Activated naive CD4-positive, alpha-beta T cell treated with anti-CD3 and anti-CD28 coated beads, Interleukin-2, amount 50 U/mL, for 24 hours (primary cell): ENCODE measurements around the gene RALGPS1.
"Not testable (repeated sequence)": the region's sequence is repeated elsewhere in the genome, so short reads cannot be mapped to it uniquely, and the experiment has no call there.

Experiments
- H3K27ac Mint-ChIP-seq: one replicate; pipeline ENCODE4 v1.8.0; 2021; ENCODE audit warnings: mild to moderate bottlenecking, mixed read lengths
- H3K27me3 Mint-ChIP-seq: one replicate; pipeline ENCODE4 v1.8.0; 2021; ENCODE audit warnings: mixed read lengths
- H3K36me3 Mint-ChIP-seq: one replicate; pipeline ENCODE4 v1.8.0; 2021; ENCODE audit warnings: mixed read lengths
- H3K4me1 Mint-ChIP-seq: one replicate; pipeline ENCODE4 v1.8.0; 2021; ENCODE audit warnings: mixed read lengths
- H3K4me3 Mint-ChIP-seq: one replicate; pipeline ENCODE4 v1.8.0; 2021; ENCODE audit warnings: mild to moderate bottlenecking, mixed read lengths
- H3K9me3 Mint-ChIP-seq: one replicate; pipeline ENCODE4 v1.8.0; 2021; ENCODE audit warnings: mixed read lengths

Gene RALGPS1

DNA sequence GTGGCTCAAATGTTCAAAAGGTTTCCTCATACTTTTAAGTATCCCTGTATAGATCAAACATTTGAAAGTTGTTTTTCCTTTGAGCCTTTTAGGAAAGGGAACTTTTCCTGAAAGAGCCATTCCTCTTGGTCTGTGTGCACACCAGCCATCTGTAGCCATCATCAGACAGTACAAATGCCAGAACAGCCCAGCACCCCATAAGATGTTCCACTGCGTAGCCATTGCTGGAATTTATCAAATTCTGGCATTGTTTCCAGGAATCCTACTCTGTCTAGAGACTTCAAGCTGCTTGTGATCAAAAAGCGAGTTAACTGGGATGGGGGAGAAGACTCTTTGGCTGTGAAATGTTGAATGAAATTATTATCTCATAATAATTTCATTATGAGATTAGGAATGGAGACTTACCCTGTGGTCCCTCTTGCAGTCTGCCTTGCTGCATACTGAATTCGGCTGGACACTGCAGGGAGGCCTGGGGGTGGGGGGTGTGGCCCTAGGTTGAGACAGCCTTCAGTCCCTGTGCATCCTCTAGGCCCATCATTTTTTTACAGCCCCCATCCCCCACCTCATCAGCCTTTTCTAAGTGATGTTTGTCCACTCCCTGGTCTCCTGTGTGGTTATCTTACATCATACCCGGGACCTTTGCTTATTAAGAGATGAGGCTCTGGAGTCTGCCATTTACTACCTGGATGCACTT is 99.8 kb downstream of the RALGPS1 start:
- no peaks in the 10 kb centered on the region for H3K4me1 Mint-ChIP-seq
- H3K9me3 Mint-ChIP-seq: no peaks in the 10 kb centered on the region
- no peak overlapping the region for H3K4me3 Mint-ChIP-seq
- H3K27me3 Mint-ChIP-seq: peaks cover 4% of the 10 kb centered on the region
- H3K36me3 Mint-ChIP-seq: peaks cover 2% of the 10 kb centered on the region
- H3K27ac Mint-ChIP-seq: no peak overlapping the region

DNA sequence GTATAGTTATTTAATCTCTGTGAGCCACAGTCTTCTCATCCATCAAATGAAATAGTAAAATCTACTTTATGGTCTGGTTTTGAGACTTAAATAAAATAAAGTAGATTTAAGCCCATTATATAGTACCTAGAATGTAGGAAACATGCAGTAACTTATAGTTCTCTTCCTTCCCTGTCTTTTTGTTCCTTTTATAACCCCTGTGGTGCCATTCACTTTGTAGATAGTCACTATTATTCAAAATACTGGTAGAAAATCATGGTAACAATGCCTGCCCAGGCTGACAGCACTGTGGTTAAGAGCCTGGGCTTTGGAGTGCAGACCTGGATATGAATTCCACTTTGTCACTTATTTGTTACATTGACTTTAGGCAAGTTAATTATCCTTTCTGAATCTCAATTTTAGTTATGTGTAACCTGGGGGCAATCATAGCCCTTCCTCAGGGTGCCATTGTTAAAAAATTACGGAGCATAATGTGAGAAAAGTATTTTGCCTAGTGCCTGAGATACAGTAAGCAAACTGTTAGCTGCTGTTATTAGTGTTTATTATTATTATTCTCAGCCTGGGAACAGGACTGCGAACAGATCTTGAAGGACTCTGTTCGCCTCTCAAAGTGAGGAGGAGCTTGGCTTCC is 100.4 kb downstream of the RALGPS1 start:
- Mint-ChIP-seq H3K27ac (no peak overlapping the region), H3K36me3 (peaks cover 2% of the 10 kb centered on the region), H3K4me3 (no peak overlapping the region), H3K4me1 (no peaks in the 10 kb centered on the region), H3K27me3 (peaks cover 4% of the 10 kb centered on the region), H3K9me3 (no peaks in the 10 kb centered on the region)

DNA sequence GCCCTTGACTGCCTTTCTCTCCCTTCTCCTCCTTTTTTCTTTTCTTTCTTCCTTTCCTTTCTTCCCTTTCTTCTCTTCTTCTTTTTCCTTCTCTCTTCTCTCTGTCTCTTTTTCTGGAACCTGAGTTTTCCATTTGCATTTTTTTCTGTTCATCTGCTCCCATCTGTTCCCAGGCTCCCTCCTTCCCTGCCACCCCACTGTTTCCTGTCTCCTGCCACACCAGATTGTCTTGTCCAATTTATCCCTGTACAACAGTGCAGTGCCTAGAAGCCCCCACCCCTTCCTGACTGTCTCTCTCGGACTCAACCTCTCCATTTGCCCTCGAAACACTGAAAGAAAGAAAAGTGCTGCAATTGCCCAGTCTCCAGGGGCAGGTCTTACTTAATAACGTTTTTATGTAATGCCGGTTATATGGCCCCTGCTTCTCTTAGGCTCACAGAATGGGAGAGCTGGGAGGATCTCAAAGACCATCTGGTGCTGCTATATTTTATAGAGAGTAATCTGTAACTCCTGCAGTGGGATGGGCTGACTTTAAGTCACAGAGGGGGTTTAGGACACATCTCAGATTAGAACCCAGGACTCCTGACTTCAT is 101.4 kb downstream of the RALGPS1 start:
- no peaks in the 10 kb centered on the region for H3K27me3 Mint-ChIP-seq
- no peaks in the 10 kb centered on the region for H3K4me1 Mint-ChIP-seq
- peaks cover 2% of the 10 kb centered on the region for H3K36me3 Mint-ChIP-seq
- H3K4me3 Mint-ChIP-seq: no peak overlapping the region
- peak overlapping the region; percentile 48 for H3K27ac Mint-ChIP-seq
- H3K9me3 Mint-ChIP-seq: no peaks in the 10 kb centered on the region

DNA sequence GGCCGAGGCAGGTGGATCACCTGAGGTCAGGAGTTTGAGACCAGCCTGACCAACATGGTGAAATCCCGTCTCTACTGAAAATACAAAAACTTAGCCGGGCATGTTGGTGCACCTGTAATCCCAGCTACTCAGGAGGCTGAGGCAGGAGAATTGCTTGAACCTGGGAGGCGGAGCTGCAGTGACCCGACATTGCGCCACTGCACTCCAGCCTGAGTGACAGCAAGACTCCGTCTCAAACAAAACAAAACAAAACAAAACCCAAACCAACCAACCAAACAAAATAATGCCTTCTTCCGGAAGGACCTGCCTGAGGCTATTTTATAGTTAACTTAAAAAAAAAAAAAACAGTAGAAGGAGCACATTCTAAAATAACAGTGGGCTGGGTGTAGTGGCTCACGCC is 103.4 kb downstream of the RALGPS1 start:
- not testable (repeated sequence) for H3K27ac Mint-ChIP-seq, H3K27me3 Mint-ChIP-seq

DNA sequence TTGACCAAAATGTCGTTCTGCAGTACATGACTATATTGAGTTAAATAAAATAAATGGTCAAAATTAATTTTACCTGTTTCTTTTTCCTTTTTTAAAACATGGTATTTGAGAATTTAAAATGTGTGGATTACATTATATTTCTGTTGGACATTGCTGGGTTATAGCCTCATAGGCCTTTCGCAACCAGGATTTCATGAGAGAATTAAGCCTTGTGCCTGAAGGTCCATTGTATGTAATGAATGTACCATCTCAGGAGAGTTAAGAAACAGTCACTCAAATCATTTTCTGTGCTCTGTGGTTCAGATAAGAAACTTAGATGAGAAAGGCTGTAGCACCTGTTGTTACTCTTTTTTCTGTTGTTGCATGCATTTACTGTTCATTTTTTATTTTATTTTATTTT is 104.4 kb downstream of the RALGPS1 start:
- Mint-ChIP-seq H3K27ac (no peak overlapping the region), H3K36me3 (peaks cover 2% of the 10 kb centered on the region), H3K9me3 (no peaks in the 10 kb centered on the region), H3K27me3 (peaks cover 1% of the 10 kb centered on the region), H3K4me1 (no peaks in the 10 kb centered on the region), H3K4me3 (no peak overlapping the region)

More for the DNA sequence above, 103.4 kb downstream of the RALGPS1 start:
- H3K9me3 Mint-ChIP-seq, H3K4me3 Mint-ChIP-seq, H3K36me3 Mint-ChIP-seq, H3K4me1 Mint-ChIP-seq: not testable (repeated sequence)

DNA sequence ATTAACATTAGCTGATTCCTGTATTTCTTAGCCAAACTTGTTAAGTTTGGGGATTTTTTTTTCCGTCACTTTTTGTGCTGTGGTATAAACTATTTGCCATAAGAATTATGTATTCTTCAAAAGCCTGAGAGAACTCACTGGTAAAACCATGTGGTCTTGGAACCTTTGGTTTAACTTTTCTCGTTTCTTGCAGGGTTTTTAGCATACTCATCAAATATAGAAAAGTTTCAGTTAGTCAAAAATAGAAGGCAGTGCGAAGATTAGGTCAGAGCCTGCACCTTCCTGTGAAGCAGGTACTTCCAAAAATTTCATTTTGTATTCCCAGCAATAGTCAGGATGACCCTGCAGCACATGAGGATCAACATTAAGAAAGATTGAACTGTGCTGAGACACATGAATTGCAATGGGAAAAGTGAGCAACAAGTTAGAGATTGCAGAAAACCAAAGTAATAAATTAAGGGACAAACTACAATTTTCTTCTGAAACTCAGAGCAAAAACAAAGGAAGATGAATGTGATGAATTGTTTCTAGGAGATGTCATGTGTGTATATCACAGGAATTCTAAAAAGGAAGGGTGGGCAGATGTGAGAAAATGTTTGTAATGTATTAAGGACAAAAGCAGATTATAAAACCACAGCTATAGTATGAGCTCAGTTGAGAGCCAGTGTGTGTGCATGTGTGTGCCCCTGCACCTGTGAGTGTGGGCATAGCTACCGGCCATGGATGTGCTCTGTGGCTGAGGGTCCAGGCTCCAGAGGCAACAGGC is 105.6 kb downstream of the RALGPS1 start:
- H3K27me3 Mint-ChIP-seq: peaks cover 1% of the 10 kb centered on the region
- no peak overlapping the region for H3K27ac Mint-ChIP-seq
- no peaks in the 10 kb centered on the region for H3K9me3 Mint-ChIP-seq
- no peak overlapping the region for H3K4me3 Mint-ChIP-seq
- no peaks in the 10 kb centered on the region for H3K4me1 Mint-ChIP-seq
- H3K36me3 Mint-ChIP-seq: peaks cover 2% of the 10 kb centered on the region

DNA sequence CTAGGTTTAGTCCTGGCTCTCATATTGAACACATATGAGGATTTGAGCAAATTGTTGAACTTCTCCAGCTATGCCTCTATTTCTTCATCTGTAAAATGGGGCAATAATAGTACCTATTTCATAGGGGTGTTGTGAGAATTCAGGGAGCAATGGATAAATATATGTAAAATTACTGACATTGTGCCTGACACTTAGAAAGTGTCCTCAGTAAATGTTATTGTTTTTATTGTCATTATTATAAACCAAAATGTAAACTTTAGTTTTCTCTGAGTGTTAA is 106.2 kb downstream of the RALGPS1 start:
- Mint-ChIP-seq H3K9me3 (no peaks in the 10 kb centered on the region), H3K27ac (no peak overlapping the region)

DNA sequence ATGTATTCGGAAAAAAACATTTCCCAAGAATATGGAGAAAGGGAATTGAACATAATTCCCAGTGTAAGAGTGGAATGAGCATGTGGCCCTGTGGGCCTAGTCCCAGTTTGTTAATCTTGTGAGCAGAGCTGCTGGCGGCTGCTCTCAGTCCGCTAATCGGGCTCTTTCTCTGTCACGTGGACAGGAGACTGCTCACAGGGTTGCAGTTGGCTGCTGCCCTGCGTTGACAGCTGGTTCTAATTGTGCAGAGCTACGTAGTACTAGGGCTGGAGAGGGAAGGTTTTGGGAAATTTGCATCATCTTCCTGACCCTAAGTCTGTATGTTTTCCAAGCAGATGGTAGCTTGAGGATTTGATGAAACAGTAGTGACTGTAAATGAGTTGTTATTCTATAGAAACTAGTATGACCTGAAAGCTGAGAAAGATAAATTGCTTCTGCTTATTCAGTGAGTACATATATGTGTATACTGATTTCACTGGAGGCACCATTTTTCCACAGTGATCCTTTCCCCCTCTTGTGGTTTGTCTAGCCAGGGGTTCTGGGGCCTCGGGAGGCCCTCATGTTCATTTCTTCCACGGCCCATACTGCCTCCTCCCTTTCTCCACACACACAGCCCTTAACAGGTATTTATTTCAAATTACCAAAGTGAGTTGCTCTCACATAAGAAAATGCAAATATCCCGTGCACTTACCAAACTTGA is 107.2 kb downstream of the RALGPS1 start:
- Mint-ChIP-seq H3K9me3 (no peaks in the 10 kb centered on the region), H3K27me3 (peaks cover 1% of the 10 kb centered on the region), H3K36me3 (peaks cover 2% of the 10 kb centered on the region), H3K4me3 (no peak overlapping the region), H3K4me1 (no peaks in the 10 kb centered on the region), H3K27ac (no peak overlapping the region)

More for the DNA sequence above, 106.2 kb downstream of the RALGPS1 start:
- H3K27me3 Mint-ChIP-seq: peaks cover 1% of the 10 kb centered on the region
- peaks cover 2% of the 10 kb centered on the region for H3K36me3 Mint-ChIP-seq
- no peaks in the 10 kb centered on the region for H3K4me1 Mint-ChIP-seq
- no peak overlapping the region for H3K4me3 Mint-ChIP-seq

DNA sequence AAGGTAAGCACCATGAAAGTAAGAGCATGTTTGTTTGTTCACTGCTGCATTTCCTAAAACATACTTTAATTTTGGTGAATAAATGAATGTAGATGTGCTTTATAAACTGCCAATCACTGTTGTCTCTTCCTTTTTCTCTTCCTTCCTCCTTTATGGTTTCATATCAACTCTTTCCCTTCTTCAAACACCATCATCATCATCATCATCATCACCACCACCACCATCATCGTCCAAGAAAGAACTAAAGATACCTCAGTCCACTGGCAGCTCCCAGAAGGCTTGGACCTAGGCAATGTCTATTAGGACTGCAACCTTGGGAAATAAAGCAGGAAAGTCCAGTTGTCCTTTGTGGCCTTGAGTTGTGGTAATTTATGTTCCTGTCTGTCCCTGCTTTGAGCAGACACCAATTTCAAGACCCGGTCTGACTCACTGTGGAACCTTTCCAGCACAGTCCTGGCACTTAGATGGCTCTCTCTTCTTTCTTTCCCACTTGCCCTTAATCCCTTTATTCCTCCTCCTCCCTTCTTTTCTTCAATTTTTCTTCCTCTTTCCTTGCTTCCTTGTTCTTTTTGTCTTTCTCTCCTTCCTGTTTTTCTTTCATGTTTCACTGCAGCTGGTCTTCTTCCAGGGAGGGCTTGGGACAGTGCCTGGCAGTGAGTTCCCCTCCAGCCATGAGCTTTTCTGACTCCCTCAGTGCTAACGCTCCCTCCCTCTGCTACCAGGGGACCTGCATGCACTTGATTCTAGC is 108.5 kb downstream of the RALGPS1 start:
- H3K27me3 Mint-ChIP-seq: peaks cover 1% of the 10 kb centered on the region
- no peak overlapping the region for H3K27ac Mint-ChIP-seq
- peaks cover 2% of the 10 kb centered on the region for H3K36me3 Mint-ChIP-seq
- H3K4me3 Mint-ChIP-seq: no peak overlapping the region
- H3K4me1 Mint-ChIP-seq: no peaks in the 10 kb centered on the region
- H3K9me3 Mint-ChIP-seq: no peaks in the 10 kb centered on the region

DNA sequence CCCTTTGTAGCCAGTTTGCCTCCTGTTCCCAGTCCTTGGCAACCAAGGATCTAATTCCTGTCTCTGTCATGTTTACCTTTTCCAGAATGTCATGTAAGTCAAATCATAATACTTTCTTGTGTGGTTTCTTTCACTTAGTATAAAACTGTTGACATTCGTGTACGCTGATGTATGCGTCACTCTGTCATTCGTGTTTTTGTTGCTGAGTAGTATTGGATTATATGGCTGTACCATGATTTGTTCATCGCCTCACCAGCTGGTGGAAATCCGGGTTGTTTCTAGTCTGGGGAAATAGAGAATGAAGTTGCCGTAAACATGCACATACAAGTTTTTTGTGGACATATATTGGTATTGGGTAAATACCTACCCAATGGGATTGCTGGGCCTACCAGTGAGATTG is 110.5 kb downstream of the RALGPS1 start:
- no peak overlapping the region for H3K4me3 Mint-ChIP-seq
- H3K9me3 Mint-ChIP-seq: no peaks in the 10 kb centered on the region
- peaks cover 2% of the 10 kb centered on the region for H3K36me3 Mint-ChIP-seq
- H3K27ac Mint-ChIP-seq: no peak overlapping the region
- H3K27me3 Mint-ChIP-seq: peaks cover 1% of the 10 kb centered on the region
- H3K4me1 Mint-ChIP-seq: no peaks in the 10 kb centered on the region

DNA sequence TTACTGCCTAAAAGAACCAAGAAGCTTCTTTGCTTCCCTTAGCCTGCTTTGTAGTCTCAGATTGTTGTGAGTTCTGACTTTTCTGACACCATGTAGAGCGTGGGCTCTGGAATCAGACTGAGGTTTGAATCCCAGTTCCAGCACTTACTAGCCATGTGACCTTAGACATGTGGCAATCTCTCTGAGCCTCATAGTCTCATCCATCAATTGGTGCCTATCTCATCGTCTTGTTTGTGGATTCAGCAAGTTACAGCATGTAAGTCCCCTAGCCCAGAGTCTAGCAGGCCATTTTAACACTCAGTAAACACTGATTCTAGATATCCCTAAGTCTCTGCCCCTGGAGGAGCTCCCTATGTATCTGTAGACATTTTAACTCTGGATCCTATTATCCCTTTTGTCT is 113.1 kb downstream of the RALGPS1 start:
- Mint-ChIP-seq H3K4me1 (no peaks in the 10 kb centered on the region), H3K27ac (no peak overlapping the region), H3K36me3 (peaks cover 2% of the 10 kb centered on the region), H3K4me3 (no peak overlapping the region), H3K27me3 (no peaks in the 10 kb centered on the region), H3K9me3 (no peaks in the 10 kb centered on the region)

DNA sequence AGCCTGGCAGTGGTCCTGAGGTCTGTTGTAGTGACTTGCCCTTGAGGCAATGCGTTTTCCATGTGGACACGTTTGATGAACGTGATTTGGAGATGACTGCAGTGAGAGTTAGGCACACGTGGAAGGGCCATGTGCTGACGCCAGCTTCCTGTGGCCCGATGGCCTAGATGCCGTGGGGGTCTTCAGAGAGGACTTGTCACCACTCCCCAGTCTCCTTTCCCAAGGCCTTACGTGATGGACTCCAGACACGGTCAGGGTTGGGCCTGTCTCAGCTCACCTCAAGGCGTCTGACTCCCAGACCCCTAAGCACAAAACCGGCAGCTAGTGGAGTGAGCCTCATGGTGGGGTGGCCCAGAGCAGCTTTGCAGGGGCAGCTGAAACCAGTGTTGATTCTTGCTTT is 115.0 kb downstream of the RALGPS1 start:
- no peak overlapping the region for H3K27ac Mint-ChIP-seq
- H3K4me1 Mint-ChIP-seq: no peaks in the 10 kb centered on the region

DNA sequence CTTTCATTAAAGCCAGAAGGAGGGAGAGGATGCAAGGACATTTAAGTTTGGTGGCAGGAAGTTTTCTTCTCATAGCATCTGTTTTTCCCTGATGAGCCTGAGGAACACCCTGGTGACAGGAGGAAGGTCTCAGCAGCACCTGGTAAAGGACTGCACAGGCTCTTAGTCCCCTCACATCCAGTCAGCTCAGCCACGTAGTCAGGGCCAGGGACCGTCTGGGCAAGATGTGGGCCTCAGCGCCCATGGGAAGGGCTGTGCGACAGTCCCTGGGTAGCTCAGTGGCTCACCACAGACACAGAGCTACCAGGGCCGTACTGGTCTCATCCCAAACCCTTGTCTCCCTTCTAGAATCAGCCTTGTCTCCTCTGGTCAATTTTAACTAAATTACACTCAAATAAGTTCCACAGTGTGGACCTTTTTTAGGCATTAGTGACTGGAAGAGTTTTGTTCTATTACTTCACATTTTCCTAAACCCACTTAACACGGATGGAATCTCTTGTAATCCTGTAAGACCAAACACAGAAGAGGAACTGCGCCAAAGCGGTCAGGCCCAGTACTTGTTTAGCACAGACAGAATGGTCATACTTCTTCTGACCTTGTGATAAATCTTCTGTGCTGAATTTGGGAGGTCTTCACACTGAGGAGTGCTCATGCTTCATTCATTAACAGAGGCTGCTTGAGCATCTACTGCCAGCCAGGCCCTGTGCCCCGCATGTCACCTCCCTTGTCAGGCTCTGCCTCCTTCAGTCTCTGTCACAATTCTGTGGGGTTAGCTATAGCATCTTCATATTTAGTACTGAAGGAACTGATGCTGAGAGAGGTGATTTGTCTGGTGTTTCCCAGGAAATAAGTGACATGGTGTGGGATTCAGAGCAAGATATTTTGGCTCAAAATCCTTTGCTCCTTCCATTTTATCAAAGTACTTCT is 116.5 kb downstream of the RALGPS1 start:
- Mint-ChIP-seq H3K27me3 (no peaks in the 10 kb centered on the region), H3K27ac (no peak overlapping the region), H3K36me3 (no peaks in the 10 kb centered on the region), H3K9me3 (no peaks in the 10 kb centered on the region), H3K4me3 (no peak overlapping the region), H3K4me1 (no peaks in the 10 kb centered on the region)

More for the DNA sequence above, 115.0 kb downstream of the RALGPS1 start:
- Mint-ChIP-seq H3K36me3 (no peaks in the 10 kb centered on the region), H3K9me3 (no peaks in the 10 kb centered on the region), H3K27me3 (no peaks in the 10 kb centered on the region), H3K4me3 (no peak overlapping the region)

DNA sequence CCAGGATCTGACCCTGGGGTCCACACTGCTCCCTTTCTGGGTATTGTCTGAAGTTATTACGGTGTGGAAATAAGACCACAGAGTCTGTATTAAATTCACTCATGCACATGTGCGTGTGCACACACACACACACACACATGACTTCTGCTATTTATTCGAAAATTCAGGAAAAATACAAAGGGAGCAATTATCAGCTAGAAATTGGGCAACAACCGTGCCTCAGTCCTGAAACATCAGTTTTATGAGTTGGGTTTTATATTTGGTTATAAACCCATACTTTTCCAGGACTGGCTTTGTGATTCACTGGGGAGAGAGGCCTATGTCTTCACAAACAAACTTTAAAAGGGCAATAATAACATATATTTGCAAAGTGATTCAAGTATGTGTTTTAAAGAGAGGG is 117.7 kb downstream of the RALGPS1 start:
- H3K9me3 Mint-ChIP-seq: no peaks in the 10 kb centered on the region
- peaks cover 3% of the 10 kb centered on the region for H3K36me3 Mint-ChIP-seq
- no peak overlapping the region for H3K27ac Mint-ChIP-seq
- H3K4me3 Mint-ChIP-seq: no peak overlapping the region
- H3K4me1 Mint-ChIP-seq: no peaks in the 10 kb centered on the region
- no peaks in the 10 kb centered on the region for H3K27me3 Mint-ChIP-seq
